CD4-positive, alpha-beta T cell treated with Interferon alpha-2 for 1 hour (primary cell): ENCODE measurements around the gene CR2.
"Not testable (repeated sequence)": the region's sequence is repeated elsewhere in the genome, so short reads cannot be mapped to it uniquely, and the experiment has no call there.

Source experiments
- DNase-seq, 2 donors: peaks; one replicate each; pipeline ENCODE4 v3.0.0-alpha.2; 2020 to 2022

Gene CR2

DNA sequence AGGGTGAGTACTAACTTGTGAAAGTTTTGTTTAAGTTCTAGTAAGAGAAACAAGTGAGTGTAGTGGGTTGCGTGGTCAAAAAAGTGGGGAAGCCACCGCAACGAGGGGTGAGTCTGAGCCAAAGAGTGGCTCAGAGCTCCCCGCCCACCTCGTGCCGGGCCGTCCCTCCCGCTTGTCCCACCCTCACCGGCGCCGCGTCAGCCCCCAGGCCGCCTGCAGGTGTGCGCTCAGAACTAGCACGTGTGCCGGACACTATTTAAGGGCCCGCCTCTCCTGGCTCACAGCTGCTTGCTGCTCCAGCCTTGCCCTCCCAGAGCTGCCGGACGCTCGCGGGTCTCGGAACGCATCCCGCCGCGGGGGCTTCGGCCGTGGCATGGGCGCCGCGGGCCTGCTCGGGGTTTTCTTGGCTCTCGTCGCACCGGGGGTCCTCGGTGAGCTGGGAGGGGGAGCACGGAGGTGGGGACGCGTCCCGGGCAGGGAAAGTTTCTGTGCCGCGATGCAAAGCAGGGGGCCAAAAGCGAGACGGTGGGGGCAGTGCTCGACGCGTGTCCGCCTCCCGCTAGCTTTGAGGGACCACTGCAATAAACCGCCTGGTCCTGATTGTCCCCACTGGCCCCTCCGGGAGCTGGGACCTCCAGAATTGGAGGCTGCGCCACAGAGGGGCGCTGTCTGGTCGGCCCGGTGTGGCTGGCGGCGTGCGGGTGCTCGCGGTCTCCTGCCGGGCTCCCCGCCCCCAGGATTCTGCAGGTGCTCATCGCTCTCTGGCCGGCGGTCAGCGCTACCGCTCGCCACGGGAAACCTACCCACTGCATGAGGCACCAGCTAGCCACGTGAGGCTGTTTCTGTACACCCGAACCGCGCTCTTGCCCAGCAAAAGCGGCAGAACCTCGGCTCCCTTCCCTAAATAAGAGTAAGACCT lies at the start of gene CR2:
TSS of gene CR2 (plus strand) at position 283 of the 919 bp plus-strand sequence. CDS start at position 374, 91 bp downstream.
- peak; percentile 47 to 69 for DNase-seq

DNA sequence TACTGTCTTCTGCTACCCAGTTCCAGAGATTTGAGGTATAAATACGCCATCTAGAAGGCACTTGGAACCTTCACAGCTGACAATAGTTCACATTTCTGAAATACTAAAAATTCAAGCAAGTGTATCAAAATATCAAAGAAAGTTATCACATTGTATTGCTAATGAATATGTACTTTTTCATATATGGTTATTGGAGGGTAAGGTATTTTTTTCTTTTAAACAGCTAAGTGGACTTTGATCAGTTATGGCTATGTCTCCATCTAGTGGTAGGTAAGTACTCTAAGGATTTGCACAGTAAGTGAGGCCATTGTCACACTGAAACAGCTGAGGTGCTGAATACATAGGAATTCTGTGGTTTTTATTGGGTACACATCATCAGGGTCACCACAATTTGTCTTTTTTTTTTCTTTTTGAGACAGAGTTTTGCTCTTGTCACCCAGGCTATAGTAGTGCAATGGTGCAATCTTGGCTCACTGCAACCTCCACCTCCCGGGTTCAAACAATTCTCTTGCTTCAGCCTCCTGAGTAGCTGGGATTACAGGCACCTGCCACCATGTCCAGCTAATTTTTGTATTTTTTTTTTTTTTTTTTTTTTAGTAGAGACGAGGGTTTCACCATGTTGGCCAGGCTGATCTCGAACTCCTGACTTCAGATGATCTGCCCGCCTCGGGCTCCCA lies 49.1 kb upstream of the CR2 start:
- peak; percentile 16 to 67 for DNase-seq

DNA sequence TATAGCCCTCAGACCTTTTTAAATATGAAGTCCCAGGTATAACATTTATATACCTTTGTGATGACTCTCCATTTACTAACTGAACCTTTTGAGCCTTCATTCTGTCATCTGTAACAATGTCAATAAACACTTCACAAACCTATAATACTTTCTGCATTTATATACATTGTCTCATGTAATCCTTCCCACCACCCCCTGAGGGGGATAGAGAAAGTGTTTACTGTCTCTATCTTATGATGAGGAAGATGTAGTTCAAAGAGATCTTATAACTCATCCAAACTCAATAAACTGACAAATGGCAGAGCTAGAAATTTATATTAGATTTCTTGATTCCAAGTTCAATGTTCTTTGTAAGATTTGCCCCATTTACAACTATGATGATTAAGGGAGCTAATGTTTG lies 48.3 kb upstream of the CR2 start:
- DNase-seq, result no peak

DNA sequence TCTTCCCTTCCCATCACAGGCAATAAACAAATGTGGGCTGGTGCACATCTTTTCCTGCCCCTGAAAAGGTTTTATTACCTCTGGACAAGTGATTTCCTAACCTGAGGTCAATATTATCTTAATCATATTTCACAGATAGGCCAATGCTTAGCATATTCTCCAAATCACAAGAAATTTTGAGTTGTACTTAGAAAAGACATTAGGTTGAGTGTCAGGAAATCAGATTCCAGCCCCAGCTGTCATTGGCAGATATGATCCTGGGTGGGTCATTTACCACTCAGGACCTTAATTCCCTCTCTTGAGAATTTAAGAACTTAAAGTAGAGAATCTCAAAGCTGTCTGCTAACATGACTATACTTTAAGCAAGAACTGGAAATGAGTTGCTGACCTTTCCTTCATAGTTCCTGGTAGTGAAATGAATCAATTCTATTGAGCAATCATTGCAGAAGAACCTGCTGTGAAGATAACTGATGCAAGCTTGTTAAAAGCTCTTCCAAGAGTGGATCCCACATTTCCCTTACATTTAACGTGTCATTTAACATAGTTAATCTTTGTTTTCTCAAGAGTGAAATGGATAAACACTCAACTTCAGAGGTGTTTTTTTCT lies 46.4 kb upstream of the CR2 start:
- no peak for DNase-seq

DNA sequence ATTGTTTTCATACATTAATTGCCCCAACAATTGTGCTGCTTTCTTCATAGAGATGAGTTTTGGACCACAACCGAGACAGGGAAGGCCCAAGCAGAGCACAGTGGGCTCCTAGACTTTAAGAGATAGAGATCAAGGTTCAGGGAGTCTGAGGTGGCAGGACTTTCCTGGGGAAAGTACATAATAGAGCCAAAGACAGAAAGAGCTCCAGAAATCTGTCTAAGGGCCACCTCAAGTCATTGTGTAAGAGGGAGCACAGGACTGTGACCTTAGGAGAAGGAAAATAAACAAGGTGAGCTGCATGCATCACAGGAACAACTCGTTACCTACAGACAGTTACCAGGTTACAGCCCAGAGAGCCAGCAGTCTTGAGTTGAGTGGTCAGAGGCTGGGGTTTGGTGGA lies 41.3 kb upstream of the CR2 start:
- no peak for DNase-seq

DNA sequence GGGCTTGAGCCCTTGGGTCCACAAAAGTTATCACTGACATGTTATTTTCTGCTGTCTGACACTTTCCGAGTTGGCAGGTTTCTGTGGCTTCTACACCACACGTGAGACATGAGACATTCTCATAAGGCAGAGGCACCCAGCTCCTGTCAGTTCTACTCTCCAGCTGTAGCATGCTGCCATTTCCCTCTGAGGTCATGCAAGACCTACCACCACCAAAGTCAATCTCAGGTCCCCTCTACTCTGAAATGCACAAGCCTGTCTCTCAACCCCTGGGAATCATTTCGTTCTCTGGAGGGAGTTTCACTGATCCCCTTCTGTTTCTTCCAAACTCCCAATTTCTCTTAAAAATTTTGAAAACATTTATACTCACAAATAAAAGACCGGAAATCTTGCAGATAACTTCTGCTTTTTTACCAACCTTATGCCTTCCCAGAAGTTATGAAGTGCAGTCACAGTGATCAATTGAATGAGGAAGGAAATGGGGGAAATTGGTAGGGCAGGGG lies 39.5 kb upstream of the CR2 start:
- peak in 1 of 2 donors; percentile 59 for DNase-seq

DNA sequence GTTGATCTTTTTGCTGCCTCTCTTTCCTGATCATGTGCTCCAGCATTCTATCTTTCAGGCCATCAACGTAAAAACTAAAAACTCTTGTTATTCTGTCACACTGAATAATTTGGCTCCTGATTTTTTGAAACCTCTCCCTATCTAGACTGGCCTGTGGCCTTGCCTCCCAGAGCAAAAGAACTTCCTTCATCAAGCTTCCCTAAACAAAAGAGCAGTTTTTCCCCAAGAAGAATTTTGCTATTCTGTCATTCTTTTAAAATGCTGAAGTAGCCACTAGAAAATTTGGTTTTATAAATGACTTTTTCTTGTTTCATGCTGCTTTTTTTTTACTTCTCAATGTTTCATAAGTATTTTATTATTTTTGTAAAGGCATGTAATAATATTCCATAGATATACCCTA lies 37.1 kb upstream of the CR2 start:
- no peak for DNase-seq

DNA sequence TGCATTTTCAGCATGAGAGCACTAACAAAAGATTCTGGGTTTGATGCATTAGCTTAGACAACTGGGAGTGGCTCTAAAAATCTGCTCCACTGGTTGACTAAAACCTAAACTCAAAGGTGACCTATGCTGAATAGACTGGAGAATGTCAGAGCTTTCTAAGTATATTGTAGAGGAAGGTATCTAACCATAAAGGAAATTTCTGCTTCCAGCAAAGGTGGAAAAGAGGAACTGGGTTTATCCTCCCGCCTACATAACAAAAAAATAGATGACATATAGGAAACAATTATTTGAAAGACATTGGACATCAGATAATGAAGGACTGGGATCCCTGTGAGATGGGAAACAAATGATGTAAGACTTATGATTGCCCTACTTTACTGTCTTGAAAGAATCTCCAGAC lies 35.8 kb upstream of the CR2 start:
- no peak for DNase-seq

DNA sequence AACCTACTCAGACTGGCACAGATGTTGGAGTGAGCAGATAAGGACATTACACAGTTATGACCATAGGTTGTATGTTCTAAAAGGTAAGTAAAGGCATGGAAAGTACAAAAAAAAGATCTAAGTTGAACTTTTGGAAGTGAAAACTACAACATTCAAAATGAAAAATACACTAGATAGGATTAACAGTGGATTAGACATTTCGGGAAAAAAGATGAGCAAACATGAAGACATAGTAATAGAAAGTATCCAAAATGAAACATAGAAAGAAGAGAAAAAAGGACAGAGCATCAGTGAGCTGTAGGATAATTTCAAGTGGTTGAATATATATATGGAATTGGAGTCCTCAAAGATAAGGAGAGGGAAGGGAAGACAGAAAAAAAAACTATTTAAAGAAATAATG lies 34.0 kb upstream of the CR2 start:
- no peak for DNase-seq

DNA sequence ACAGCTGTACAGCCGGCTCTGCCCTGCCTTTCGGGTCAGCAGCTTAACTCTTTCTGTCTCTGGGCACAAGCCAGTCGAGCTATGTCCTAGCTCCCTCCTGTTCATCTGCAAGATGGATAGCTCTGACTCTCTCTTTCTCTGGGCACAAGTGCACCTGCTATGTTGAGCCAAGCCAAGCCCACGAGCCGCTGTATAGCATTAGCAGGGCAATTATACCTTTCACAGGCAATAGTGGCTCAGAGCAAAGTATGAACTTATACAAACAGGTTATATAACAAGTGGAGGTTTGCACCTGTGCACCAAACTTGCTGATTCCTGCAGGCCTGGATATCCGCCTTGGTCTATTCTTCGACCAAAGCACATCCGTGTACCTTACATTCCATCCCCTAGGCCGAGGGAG lies 33.0 kb upstream of the CR2 start:
- DNase-seq, result no peak

DNA sequence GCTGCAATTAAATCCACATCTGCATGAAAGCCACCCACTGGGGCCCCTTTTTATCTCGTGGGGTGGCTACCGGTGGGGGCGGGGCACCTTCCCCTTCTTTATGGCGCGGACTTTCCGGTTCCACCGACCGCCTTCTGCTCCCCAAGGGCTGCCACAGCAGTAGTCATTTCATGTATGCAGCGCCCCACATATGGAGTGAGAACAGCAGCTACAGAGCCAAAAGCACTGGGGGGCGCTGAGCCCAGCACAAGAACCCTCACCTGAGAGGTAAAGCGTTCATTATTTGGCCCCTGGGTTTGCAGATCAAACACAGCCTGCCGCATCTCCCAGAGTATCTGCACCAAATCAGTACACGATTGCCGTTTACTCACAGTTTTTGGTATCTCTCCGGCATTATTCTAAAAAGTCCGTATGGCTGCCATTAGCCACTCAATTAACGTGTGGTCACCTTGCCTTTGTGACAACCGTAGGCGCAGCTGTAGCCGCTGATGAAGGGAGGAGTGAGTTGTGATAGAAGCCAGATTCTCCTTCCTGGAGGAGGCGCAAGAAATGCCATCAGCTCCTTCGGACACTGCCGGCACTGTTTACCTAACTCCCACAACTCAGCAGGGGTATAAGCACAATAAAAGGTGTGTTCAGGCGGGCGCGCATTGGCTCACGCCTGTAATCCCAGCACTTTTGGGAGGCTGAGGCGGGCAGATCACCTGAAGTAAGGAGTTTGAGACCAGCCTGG lies 30.4 kb upstream of the CR2 start:
- DNase-seq, result no peak

DNA sequence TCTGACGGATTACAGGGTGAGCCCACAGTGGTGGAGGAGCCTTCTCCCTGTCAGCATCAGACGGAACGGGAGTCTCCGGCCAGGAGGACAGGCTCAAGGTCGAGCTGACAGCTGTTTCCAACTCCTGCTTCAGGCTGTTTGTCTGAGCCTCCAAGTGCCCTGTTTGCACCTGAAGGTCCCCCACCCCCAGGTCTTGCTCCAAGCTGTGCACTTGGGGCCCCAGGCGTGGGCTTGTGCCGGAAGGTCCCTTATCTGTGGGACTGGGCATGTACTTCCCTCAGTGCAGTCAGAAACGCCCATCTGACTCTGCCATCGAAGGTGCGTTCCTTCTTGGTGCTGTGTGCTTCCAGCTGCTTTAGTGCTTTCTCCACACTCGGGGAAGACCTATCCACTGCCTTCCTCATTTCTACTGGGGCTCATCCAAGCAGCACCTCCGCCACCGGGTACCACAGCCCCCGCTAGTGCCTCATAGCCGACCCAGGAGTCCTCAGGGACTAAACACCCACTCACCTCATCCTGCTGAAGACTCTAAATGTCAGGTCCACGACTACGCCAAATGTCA lies 29.5 kb upstream of the CR2 start:
- no peak for DNase-seq

DNA sequence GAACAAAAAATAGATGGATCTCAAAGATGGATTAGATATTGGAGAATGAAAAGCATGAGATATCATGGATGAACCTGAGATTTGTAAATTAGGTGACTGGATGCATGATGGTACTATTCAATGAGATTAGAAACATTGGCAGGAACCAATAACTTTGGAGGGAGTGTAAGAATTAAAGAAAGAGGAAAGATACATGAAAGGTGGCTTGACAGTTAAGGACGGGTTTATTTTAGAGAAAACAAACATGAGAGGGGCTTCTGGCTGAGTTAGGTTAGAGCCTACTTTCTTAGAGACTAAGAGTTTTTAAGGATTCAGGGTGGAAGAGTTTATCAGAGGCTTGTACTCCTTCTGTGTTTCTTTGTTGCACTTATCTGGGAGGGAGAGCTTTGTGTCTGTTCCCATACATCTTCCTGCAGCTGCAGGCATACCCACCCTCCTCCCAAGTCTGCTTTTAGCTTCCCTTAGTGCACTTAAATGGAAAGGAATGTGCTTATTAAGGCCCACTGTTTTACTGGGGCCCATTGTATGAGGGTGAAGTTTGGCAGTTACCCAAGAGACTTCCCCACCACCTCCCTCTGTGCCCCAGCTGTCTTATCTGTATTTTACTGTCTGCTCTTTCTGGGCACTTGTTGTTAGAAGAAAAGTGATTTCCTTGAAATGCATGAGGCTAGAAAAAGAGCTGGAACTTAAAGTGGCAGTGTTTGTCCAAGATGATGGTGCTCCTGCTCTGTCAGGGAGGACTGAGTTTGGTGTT lies 26.1 kb upstream of the CR2 start:
- no peak for DNase-seq

DNA sequence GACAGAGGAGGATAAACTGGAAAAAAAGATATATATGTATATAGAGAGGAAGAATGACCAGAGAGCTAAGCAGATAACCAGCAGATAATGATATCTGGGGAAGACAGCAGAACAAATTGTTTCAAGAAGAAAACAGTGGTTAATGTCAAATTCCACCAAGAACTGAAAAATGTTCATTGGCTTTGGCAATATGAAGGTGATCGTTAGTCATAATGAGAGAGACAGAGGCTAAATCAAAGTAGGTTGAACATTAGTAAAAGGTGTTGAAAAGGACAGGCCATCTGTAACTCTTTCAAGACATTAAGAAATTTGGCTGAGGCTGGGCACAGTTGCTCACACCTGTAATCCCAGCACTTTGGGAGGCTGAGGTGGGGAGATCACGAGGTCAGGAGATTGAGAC lies 25.3 kb upstream of the CR2 start:
- DNase-seq, result no peak

DNA sequence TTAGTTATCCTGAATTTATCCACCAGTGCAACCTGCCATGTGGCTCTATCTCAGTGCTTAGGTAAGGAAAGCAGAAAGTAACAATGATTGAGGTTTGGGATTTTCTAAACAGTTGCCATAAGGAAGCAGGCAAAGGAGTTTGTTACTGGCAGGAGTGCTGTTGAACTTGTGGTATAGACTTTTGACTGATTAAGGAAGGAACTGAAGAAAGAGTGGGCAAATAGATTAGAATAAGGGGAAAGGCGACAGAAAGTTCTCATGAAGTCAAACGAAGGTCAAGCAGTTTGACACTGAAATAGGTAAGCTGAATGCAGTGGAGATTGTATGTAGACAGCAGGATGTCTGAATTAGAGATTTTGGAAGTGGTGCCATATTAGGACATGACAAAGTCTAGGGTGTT lies 24.2 kb upstream of the CR2 start:
- no peak for DNase-seq

DNA sequence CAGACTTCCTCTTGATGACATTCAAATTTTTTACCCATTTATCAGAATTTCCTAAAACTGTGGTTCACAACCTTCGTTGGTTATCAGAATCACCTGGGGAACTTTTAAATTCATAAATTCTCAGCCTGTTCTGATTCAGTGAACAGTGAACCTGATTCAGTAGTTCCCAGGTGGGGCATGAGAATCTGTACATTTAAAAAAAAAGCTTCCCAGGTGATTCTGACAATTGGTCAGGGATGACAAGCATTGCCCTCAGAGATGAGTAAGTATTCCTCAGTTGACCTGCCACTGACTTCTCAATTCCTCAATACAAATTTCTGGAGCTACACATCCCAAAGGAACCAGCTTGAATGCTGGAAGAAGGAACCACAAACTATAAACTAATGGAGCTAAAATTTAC lies 23.5 kb upstream of the CR2 start:
- no peak for DNase-seq

DNA sequence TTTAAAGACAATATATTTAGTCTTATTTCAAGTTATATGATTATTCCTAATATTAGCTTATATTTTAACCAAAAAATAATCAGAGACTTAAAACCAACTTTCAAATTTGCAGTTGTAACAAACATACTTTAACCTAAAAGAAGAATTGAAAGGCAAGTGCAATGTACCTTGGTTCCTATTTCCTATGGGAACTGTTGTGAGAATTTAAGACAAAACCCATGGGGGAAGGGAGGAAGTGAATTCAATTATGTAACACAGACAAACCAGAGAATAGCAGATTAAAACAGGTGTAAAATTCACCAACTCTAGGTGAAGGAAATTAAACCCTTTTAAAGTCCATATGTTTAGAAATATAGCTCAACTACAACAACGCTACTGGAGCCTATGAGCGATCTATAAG lies 22.6 kb upstream of the CR2 start:
- DNase-seq, result no peak

DNA sequence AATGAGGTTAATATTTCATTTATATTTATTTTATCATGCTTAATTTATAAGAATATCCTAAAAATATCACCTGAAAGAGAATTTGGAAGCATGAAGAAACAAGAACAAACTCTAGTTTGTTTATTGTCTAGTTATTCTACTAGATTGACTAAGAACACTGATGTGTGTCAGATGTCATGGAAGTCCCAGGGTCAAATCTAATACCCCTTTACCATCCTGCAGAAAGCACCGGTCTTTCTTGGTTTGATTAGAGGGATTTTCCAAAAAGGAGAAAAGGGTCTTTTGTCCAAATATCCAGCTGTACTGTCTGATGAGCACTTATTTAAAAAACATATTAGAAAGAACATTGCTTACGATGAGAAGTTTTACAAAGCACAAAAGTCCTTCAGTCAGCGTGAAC lies 20.7 kb upstream of the CR2 start:
- no peak for DNase-seq

DNA sequence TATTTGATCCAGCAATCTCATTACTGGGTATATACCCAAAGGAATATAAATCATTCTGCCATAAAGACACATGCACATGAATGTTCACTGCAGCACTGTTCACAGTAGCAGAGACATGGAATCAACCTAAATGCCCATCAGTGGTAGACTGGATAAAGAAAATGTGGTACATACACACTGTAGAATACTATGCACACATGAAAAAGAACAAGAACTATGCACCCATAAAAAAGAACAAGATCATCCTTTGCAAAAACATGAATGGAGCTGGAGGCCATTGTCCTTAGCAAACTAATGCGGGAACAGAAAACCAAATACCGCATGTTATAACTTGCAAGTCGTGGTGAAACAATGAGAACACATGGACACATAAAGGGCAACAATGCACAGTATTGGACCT lies 17.4 kb upstream of the CR2 start:
- not testable (repeated sequence) for DNase-seq

DNA sequence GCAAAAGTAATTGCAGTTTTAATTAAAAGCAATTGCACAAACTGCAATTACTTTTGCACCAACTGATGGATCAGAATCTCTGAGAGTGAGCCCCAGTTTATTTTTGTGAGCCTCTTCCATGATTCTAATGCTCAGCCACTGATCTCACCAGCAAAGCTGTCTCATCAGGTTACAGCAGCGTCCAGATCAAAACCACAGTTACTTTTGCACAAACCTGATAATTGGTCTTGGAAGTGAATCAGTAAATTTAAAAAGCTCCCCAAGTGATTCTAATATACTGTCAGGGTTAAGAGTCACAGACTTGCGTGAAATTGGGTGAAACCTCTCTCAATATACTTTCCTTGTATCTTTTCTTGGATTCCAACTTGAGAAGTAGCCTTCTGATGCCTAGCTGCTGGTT lies 13.5 kb upstream of the CR2 start:
- no peak for DNase-seq

DNA sequence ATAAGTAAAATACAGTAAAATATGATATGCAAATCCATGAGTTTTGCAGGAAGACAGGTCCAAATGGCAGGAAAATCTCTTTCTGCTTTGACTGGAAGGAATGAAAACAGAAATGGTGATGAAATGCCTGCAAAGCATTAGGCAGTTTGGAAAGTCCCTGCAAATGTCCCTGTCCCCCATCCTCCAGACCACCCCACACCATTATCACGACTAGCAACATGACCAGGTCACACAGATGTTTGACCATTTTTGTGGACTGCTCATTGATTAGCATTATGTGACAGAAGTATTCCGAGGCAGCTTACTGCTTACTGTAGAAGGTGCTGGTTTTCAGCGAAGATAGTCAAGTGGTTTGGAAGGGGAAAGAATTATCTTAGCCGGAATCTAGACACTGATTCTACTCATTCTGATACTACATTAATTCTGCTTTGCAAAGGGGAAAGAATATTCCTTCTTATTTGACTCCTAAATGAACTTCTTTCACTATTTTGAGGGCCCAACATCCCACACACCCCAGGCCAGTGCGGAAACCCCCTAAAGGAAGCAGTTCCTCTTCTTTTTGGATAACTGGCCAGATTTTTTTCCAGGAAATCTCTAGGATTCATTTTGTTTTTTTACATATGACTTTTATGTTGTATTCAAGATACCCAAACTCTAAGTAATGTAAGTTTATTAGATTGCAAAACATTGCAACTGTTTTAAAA lies 9.5 kb upstream of the CR2 start:
- DNase-seq, result no peak
